PC-9 (cell line): ENCODE measurements around the gene ARHGAP36. TPM values are rescaled to one million over a fixed set of nuclear protein-coding genes. Genes with fewer than 3 reads are reported as not detected.

Experiments
- BruUV-seq: library from RNA; stranded (reverse); fragments of 400-500 nt; replicated peaks from 2 replicates; lab custom pipeline; 2021; lab: Mats Ljungman, UMichigan
- CTCF ChIA-PET: fragments of 300-600 bp; sonication (Branson Sonifier 250); formaldehyde crosslinking; loops from one replicate; lab custom pipeline; 2022; ENCODE audit warnings: antibody characterized with exemption; lab: Charles Lee
- POLR2A ChIA-PET: fragments of 300-600 bp; sonication (Branson Sonifier 250); formaldehyde crosslinking; loops from one replicate; lab custom pipeline; 2022; ENCODE audit warnings: antibody characterized with exemption; ENCODE audit not compliant: unreplicated experiment; lab: Charles Lee
- DNase-seq, 2 experiments: peaks; one replicate each; pipeline versions ENCODE4 v3.0.0 to v3.0.0-alpha.2; 2015 to 2022; ENCODE audit warnings: mixed read lengths in 1 of 2
- H2AFZ ChIP-seq: fragments of 200-600 bp; sonication (generic); 2 replicates; pipeline ENCODE4 v1.8.1; 2017; ENCODE audit warnings: antibody characterized with exemption
- H3F3A ChIP-seq: fragments of 200-600 bp; sonication (generic); 2 replicates; pipeline ENCODE4 v1.8.1; 2017; ENCODE audit warnings: antibody characterized with exemption, mild to moderate bottlenecking, low read depth; ENCODE audit not compliant: insufficient read depth
- H3K27ac ChIP-seq: fragments of 200-600 bp; sonication (generic); 2 replicates; pipeline ENCODE4 v1.6.1; 2016; ENCODE audit warnings: mixed run types
- H3K27me3 ChIP-seq: fragments of 200-600 bp; sonication (generic); 2 replicates; pipeline ENCODE4 v1.6.1; 2016; ENCODE audit warnings: low read depth, mixed run types; ENCODE audit not compliant: insufficient read depth
- H3K36me3 ChIP-seq: fragments of 200-600 bp; sonication (generic); 2 replicates; pipeline ENCODE4 v1.6.1; 2016; ENCODE audit warnings: low read depth, mixed run types
- H3K4me1 ChIP-seq: fragments of 200-600 bp; sonication (generic); replicated peaks from 2 replicates; pipeline ENCODE4 v1.6.1; 2016; ENCODE audit warnings: mixed run types; ENCODE audit not compliant: insufficient read depth
- H3K4me2 ChIP-seq: fragments of 200-600 bp; sonication (generic); 2 replicates; pipeline ENCODE4 v1.6.1; 2017; ENCODE audit warnings: mixed run types
- H3K4me3 ChIP-seq: fragments of 200-600 bp; sonication (generic); 2 replicates; pipeline ENCODE4 v1.6.1; 2016; ENCODE audit warnings: mixed run types
- H3K79me2 ChIP-seq: fragments of 200-600 bp; sonication (generic); 2 replicates; pipeline ENCODE4 v1.6.1; 2017; ENCODE audit warnings: low read depth, mixed run types
- H3K9me2 ChIP-seq: fragments of 200-600 bp; sonication (generic); 2 replicates; pipeline ENCODE4 v1.8.1; 2017; ENCODE audit warnings: mild to moderate bottlenecking; ENCODE audit not compliant: insufficient read depth
- H3K9me3 ChIP-seq: fragments of 200-600 bp; sonication (generic); 2 replicates; pipeline ENCODE4 v1.8.1; 2016; ENCODE audit warnings: low read depth; ENCODE audit not compliant: insufficient read depth
- H4K20me1 ChIP-seq: fragments of 200-600 bp; sonication (generic); 2 replicates; pipeline ENCODE4 v1.8.1; 2017; ENCODE audit not compliant: insufficient read depth
- EZH2 ChIP-seq: fragments of 200-600 bp; sonication (generic); IDR thresholded peaks from 2 replicates; pipeline ENCODE4 v1.8.0; 2017; ENCODE audit warnings: antibody characterized with exemption, low read depth
- intact Hi-C: fragments of 100-400 bp; cut with micrococcal nuclease; formaldehyde crosslinking; loops from one replicate; pipeline ENCODE4 v1.10.0; 2022; ENCODE audit not compliant: unreplicated experiment
- total RNA-seq: library from RNA; stranded (reverse); gene quantifications from 2 replicates; pipeline ENCODE4 v1.2.3, GENCODE V29; 2021
- TF ChIP-seq, protein P1 (sequence below): fragments of 200-600 bp; sonication (generic); conservative IDR thresholded peaks from 2 replicates; pipeline ENCODE4 v1.6.1; 2017; ENCODE audit warnings: mixed run types, antibody characterized with exemption, mild to moderate bottlenecking, moderate library complexity

The ARHGAP36 gene
- total RNA-seq, 1 experiment from 2014 or later: not detected

DNA sequence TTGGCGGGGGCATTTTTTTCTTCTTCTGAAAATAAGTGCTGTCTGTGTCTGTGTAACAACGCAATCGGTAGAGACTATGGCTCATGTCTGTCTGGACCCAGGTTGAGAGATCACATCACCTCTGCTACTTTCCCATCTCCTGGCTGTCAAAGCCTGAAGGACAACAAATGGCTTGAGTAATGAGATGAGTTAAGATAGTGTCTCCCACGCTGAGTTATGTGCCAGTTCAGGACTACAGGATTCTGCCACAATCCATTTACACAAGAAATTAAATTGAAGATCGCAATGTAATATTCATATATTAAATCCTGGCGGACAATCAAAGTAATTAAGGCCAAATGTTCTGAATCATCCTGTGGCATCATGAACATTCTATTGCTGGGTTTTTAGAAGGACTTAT is 16.5 kb upstream of the ARHGAP36 start:
- Histone ChIP-seq H3K4me1 (no peaks in the 10 kb centered on the region), H3K36me3 (no peaks in the 10 kb centered on the region), H2AFZ (no peak overlapping the region), H3K27me3 (peaks cover 61% of the 10 kb centered on the region), H3K4me2 (no peak overlapping the region), H3K4me3 (no peak overlapping the region), H3K9me3 (no peaks in the 10 kb centered on the region), H3K9me2 (no peaks in the 10 kb centered on the region), H3K79me2 (no peaks in the 10 kb centered on the region), H3K27ac (no peak overlapping the region), H4K20me1 (no peaks in the 10 kb centered on the region), H3F3A (no peaks in the 10 kb centered on the region)
- no peak for DNase-seq
- POLR2A ChIA-PET: no interaction called here
- TF ChIP-seq, protein P1, sequence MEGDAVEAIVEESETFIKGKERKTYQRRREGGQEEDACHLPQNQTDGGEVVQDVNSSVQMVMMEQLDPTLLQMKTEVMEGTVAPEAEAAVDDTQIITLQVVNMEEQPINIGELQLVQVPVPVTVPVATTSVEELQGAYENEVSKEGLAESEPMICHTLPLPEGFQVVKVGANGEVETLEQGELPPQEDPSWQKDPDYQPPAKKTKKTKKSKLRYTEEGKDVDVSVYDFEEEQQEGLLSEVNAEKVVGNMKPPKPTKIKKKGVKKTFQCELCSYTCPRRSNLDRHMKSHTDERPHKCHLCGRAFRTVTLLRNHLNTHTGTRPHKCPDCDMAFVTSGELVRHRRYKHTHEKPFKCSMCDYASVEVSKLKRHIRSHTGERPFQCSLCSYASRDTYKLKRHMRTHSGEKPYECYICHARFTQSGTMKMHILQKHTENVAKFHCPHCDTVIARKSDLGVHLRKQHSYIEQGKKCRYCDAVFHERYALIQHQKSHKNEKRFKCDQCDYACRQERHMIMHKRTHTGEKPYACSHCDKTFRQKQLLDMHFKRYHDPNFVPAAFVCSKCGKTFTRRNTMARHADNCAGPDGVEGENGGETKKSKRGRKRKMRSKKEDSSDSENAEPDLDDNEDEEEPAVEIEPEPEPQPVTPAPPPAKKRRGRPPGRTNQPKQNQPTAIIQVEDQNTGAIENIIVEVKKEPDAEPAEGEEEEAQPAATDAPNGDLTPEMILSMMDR: no peak
- no peak for TF ChIP-seq EZH2
- no TSS peak for BruUV-seq
- intact Hi-C loops: no loop called here
- CTCF ChIA-PET: no interaction called here

DNA sequence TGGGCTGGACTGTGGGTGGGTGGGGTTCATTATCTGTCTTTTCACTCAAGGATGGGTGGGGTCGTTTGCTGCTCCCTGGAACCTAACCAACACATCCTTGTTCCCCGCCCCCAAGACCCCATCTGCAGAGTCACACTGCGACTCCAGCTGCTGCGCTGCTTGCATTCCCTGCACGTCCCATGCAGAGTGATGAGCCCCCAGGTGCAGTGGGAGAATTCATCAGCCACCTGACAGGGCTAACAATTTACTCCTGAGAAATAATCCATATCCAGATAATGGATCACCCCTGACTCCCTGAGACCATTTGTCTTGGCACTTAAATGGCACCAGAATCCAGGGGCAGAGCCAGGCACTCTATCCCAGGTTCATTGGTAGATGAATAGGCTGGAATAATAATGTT is 12.4 kb upstream of the ARHGAP36 start:
- intact Hi-C loops: no loop called here
- POLR2A ChIA-PET: no interaction called here

DNA sequence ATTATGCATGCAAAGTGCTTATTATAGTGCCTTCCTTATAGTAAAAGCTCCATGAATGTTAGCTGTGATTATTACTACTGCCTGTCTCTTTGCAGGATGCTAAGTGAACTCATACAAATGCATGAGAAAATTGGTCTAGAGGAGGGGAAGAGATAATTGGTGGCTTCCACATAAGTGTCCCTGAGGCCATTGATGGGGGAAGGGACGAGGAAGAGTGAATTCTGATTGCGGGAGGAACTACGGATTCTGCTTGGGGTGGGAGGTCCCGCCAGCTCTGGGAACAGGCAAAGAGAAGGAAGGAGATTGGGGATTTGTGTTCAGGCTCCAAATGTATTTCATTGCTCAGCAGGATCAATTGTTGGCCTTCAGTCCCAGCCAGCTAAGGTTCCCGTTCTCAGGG is 11.6 kb upstream of the ARHGAP36 start:
- no peak overlapping the region for H3K4me2 ChIP-seq
- H3K9me2 ChIP-seq: no peaks in the 10 kb centered on the region
- no peaks in the 10 kb centered on the region for H3F3A ChIP-seq
- H3K79me2 ChIP-seq: no peaks in the 10 kb centered on the region
- no peak overlapping the region for H3K4me3 ChIP-seq
- no peak for DNase-seq
- no peaks in the 10 kb centered on the region for H4K20me1 ChIP-seq
- POLR2A ChIA-PET: no interaction called here
- H3K27ac ChIP-seq: no peak overlapping the region
- CTCF ChIA-PET: no interaction called here
- intact Hi-C loops: no loop called here
- H3K27me3 ChIP-seq: peaks cover 87% of the 10 kb centered on the region
- H3K36me3 ChIP-seq: no peaks in the 10 kb centered on the region
- TF ChIP-seq, protein P1: no peak
- no peak for TF ChIP-seq EZH2
- no peak overlapping the region for H2AFZ ChIP-seq
- H3K4me1 ChIP-seq: no peaks in the 10 kb centered on the region
- no peaks in the 10 kb centered on the region for H3K9me3 ChIP-seq
- no TSS peak for BruUV-seq

More for the DNA sequence above, 12.4 kb upstream of the ARHGAP36 start:
- no TSS peak for BruUV-seq
- H3K27me3 ChIP-seq: peaks cover 94% of the 10 kb centered on the region
- CTCF ChIA-PET: no interaction called here
- H4K20me1 ChIP-seq: no peaks in the 10 kb centered on the region
- no peaks in the 10 kb centered on the region for H3K79me2 ChIP-seq
- H3K4me1 ChIP-seq: no peaks in the 10 kb centered on the region
- H3K9me2 ChIP-seq: no peaks in the 10 kb centered on the region
- no peaks in the 10 kb centered on the region for H3F3A ChIP-seq
- H3K27ac ChIP-seq: no peak overlapping the region
- H3K9me3 ChIP-seq: no peaks in the 10 kb centered on the region
- TF ChIP-seq EZH2: no peak
- TF ChIP-seq, protein P1: no peak
- H3K4me3 ChIP-seq: no peak overlapping the region
- H3K36me3 ChIP-seq: no peaks in the 10 kb centered on the region
- no peak overlapping the region for H2AFZ ChIP-seq
- no peak for DNase-seq
- no peak overlapping the region for H3K4me2 ChIP-seq
